CD14-positive monocyte (primary cell): ENCODE measurements around the gene CD74. TPM values are rescaled to one million over a fixed set of nuclear protein-coding genes. Genes with fewer than 3 reads are reported as not detected.
"Not testable (repeated sequence)": the region's sequence is repeated elsewhere in the genome, so short reads cannot be mapped to it uniquely, and the experiment has no call there.

Experiments used
- DNase-seq, 3 donors: peaks; one replicate each; pipeline ENCODE4 v3.0.0-alpha.2; 2011 to 2022
- H2AFZ ChIP-seq: 2 replicates; pipeline ENCODE4 v1.6.0; 2012; ENCODE audit warnings: mild to moderate bottlenecking, low read depth, low read length, inconsistent platforms; ENCODE audit not compliant: insufficient read depth, poor library complexity, severe bottlenecking
- H3K27ac ChIP-seq, 2 donors: 1 replicate in 1 of 2; 2 replicates in 1 of 2; pipeline ENCODE4 v1.5.1; 2012 to 2013; ENCODE audit warnings: low read length in 2 of 2, control low read depth in 1 of 2, inconsistent platforms in 1 of 2, low read depth in 1 of 2, mild to moderate bottlenecking in 1 of 2
- H3K27me3 ChIP-seq, 2 donors: one replicate each; pipeline versions ENCODE4 v1.6.0 to v1.6.1; 2011 to 2013; ENCODE audit warnings: low read length in 2 of 2; ENCODE audit not compliant: control insufficient read depth in 2 of 2, insufficient read depth in 2 of 2
- H3K36me3 ChIP-seq, 2 donors: replicated peaks in 1 of 2; 1 replicate in 1 of 2; 2 replicates in 1 of 2; pipeline versions ENCODE4 v1.5.1 to v1.6.1; 2012 to 2013; ENCODE audit warnings: low read length in 2 of 2, control low read depth in 1 of 2, inconsistent platforms in 1 of 2, mild to moderate bottlenecking in 1 of 2; ENCODE audit not compliant: insufficient read depth in 2 of 2, control insufficient read depth in 1 of 2
- H3K4me1 ChIP-seq, 2 donors: 1 replicate in 1 of 2; 2 replicates in 1 of 2; pipeline versions ENCODE4 v1.5.1 to v1.6.1; 2012 to 2013; ENCODE audit warnings: low read length in 2 of 2, control low read depth in 1 of 2, inconsistent platforms in 1 of 2, mild to moderate bottlenecking in 1 of 2, moderate library complexity in 1 of 2; ENCODE audit not compliant: insufficient read depth in 2 of 2, control insufficient read depth in 1 of 2
- H3K4me2 ChIP-seq: replicated peaks from 2 replicates; pipeline ENCODE3; 2012; ENCODE audit warnings: low read length, moderate library complexity, mild to moderate bottlenecking; ENCODE audit not compliant: poor library complexity, severe bottlenecking; ENCODE audit errors: extremely low read depth
- H3K4me3 ChIP-seq, 3 experiments: fragments of 200-600 bp in 1 of 3; sonication (generic) in 1 of 3; replicated peaks in 1 of 3; 1 replicate in 2 of 3; 2 replicates in 1 of 3; pipeline ENCODE4 v1.5.1; 2011 to 2013; ENCODE audit warnings: low read length in 3 of 3, mild to moderate bottlenecking in 3 of 3, control low read depth in 2 of 3, low read depth in 2 of 3, inconsistent platforms in 1 of 3, moderate library complexity in 1 of 3
- H3K79me2 ChIP-seq: 2 replicates; pipeline ENCODE4 v1.6.0; 2012; ENCODE audit warnings: mild to moderate bottlenecking, control low read depth, inconsistent platforms, low read length, moderate library complexity; ENCODE audit not compliant: insufficient read depth
- H3K9ac ChIP-seq: 2 replicates; pipeline ENCODE4 v1.6.0; 2017; ENCODE audit warnings: low read length, mild to moderate bottlenecking; ENCODE audit not compliant: insufficient read depth, poor library complexity, severe bottlenecking
- H3K9me3 ChIP-seq, 2 donors: replicated peaks in 1 of 2; 1 replicate in 1 of 2; 2 replicates in 1 of 2; pipeline versions ENCODE4 v1.5.1 to v1.6.1; 2012 to 2013; ENCODE audit warnings: low read length in 2 of 2, control low read depth in 1 of 2; ENCODE audit not compliant: control insufficient read depth in 1 of 2, insufficient read depth in 1 of 2
- H4K20me1 ChIP-seq: 2 replicates; pipeline ENCODE4 v1.6.0; 2012; ENCODE audit warnings: mild to moderate bottlenecking, low read length, control low read depth, moderate library complexity; ENCODE audit not compliant: insufficient read depth
- H3K27ac Mint-ChIP-seq, 7 donors: one replicate each; pipeline ENCODE4 v1.8.0; 2020; ENCODE audit warnings: mild to moderate bottlenecking in 7 of 7, mixed read lengths in 7 of 7, moderate library complexity in 6 of 7, inconsistent platforms in 2 of 7
- H3K27me3 Mint-ChIP-seq, 3 donors: one replicate each; pipeline ENCODE4 v1.8.0; 2021 to 2022; ENCODE audit warnings: low read depth in 3 of 3, mild to moderate bottlenecking in 3 of 3, mixed read lengths in 3 of 3, moderate library complexity in 3 of 3, inconsistent platforms in 1 of 3
- H3K36me3 Mint-ChIP-seq, 2 donors: one replicate each; pipeline ENCODE4 v1.8.0; 2020; ENCODE audit warnings: mixed read lengths in 2 of 2, inconsistent platforms in 1 of 2, mild to moderate bottlenecking in 1 of 2
- H3K4me1 Mint-ChIP-seq: one replicate; pipeline ENCODE4 v1.8.0; 2020; ENCODE audit warnings: mild to moderate bottlenecking, mixed read lengths
- H3K4me3 Mint-ChIP-seq, 2 donors: one replicate each; pipeline ENCODE4 v1.8.0; 2020; ENCODE audit warnings: mild to moderate bottlenecking in 2 of 2, mixed read lengths in 2 of 2, moderate library complexity in 1 of 2
- H3K9me3 Mint-ChIP-seq, 7 donors: one replicate each; pipeline ENCODE4 v1.8.0; 2020 to 2022; ENCODE audit warnings: mixed read lengths in 7 of 7, mild to moderate bottlenecking in 6 of 7, moderate library complexity in 6 of 7, inconsistent platforms in 2 of 7
- WGBS: methylation state at CpG from one replicate; pipeline ENCODE4 v1.1.5; 2013; ENCODE audit warnings: missing lambda C conversion rate; ENCODE audit not compliant: insufficient coverage; 5-methylcytosine and 5-hydroxymethylcytosine counted together
- intact Hi-C, 2 donors: fragments of 100-400 bp; cut with micrococcal nuclease; formaldehyde crosslinking; loops; one replicate each; pipeline versions ENCODE4 v1.15.0 to v1.15.1; 2023
- polyA plus RNA-seq, 3 donors: library from polyadenylated mRNA; depleted of rRNA in 1 of 3; unstranded in 2 of 3; stranded (reverse) in 1 of 3; fragments of 300-500 nt in 2 of 3; fragments of >200 nt in 1 of 3; fragmentation: Illumina TruSeq in 2 of 3; gene quantifications; 1 replicate in 2 of 3; 2 replicates in 1 of 3; pipeline ENCODE4 v1.2.3, GENCODE V29; 2012 to 2021
- TF ChIP-seq, protein P1 (sequence below): fragments of 200-600 bp; IDR thresholded peaks from one replicate; pipeline ENCODE4 v1.8.0; 2022; ENCODE audit warnings: antibody characterized with exemption, mild to moderate bottlenecking

The CD74 gene
- polyA plus RNA-seq, 3 donors, result 3,498 to 7,550 (median 4,939) TPM

DNA sequence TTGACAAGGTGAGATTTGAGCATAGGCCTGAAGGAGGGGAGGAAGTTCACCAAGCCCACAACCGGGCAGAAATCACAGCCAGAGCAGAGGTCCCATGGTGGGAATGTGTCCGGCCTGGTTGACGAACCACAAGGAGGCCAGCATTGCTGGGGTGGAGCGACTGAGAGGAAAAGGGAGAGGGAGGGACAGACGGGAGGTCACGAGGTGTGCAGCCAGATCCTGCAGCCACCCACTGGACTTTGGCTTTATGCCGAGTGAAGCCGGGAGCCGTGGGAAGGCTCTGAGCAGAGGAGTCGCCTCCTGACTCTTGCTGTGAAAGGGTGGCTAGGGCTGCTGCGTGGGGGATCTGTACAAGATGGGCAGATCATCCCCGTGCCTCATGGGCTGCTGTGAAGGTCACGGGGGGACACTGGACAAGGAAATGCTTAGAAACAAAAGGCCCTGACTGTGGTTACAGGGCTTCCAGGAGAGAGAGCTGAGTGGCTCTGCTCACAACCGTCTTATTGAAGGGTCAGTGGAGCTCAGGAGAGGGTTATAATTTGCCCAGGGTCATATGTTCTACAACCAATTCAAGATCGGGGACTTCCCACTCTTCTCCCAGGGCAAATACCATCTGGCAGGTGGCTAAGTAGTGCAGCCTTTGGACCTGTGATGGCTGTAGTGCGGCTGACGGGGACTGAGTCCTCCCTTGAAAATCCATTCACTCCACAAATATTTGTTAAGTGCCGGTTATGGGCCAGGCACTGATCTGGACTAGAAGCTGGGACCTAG is 15.6 kb upstream of the CD74 start:
- no peaks in the 10 kb centered on the region for H3K27me3 ChIP-seq
- no peak overlapping the region for H3K27ac ChIP-seq
- no peak overlapping the region for H3K9ac ChIP-seq
- intact Hi-C loops, result no loop called here
- DNase-seq, result no peak
- no peaks in the 10 kb centered on the region for H4K20me1 ChIP-seq
- peaks cover 14% of the 10 kb centered on the region for H3K4me1 Mint-ChIP-seq
- TF ChIP-seq, protein P1, sequence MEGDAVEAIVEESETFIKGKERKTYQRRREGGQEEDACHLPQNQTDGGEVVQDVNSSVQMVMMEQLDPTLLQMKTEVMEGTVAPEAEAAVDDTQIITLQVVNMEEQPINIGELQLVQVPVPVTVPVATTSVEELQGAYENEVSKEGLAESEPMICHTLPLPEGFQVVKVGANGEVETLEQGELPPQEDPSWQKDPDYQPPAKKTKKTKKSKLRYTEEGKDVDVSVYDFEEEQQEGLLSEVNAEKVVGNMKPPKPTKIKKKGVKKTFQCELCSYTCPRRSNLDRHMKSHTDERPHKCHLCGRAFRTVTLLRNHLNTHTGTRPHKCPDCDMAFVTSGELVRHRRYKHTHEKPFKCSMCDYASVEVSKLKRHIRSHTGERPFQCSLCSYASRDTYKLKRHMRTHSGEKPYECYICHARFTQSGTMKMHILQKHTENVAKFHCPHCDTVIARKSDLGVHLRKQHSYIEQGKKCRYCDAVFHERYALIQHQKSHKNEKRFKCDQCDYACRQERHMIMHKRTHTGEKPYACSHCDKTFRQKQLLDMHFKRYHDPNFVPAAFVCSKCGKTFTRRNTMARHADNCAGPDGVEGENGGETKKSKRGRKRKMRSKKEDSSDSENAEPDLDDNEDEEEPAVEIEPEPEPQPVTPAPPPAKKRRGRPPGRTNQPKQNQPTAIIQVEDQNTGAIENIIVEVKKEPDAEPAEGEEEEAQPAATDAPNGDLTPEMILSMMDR, result no peak
- peaks cover 1 to 9% (median 2%) of the 10 kb centered on the region in 3 donors for H3K27me3 Mint-ChIP-seq
- no peaks in the 10 kb centered on the region for H3K79me2 ChIP-seq
- no peak overlapping the region for H3K4me3 ChIP-seq
- peaks cover 8 to 9% of the 10 kb centered on the region in 2 donors for H3K4me1 ChIP-seq
- H2AFZ ChIP-seq, result no peak overlapping the region
- H3K4me2 ChIP-seq, result no peak overlapping the region
- H3K9me3 ChIP-seq, result no peaks in the 10 kb centered on the region
- H3K4me3 Mint-ChIP-seq, result no peak overlapping the region
- peak overlapping the region in 4 of 7 donors; percentile 16 to 71 (median 42) for H3K27ac Mint-ChIP-seq
- H3K9me3 Mint-ChIP-seq, result no peaks in the 10 kb centered on the region
- no peaks in the 10 kb centered on the region for H3K36me3 ChIP-seq
- WGBS, result 93% methylated on average over 13 of the region's 18 CpGs
- H3K36me3 Mint-ChIP-seq, result no peaks in the 10 kb centered on the region

DNA sequence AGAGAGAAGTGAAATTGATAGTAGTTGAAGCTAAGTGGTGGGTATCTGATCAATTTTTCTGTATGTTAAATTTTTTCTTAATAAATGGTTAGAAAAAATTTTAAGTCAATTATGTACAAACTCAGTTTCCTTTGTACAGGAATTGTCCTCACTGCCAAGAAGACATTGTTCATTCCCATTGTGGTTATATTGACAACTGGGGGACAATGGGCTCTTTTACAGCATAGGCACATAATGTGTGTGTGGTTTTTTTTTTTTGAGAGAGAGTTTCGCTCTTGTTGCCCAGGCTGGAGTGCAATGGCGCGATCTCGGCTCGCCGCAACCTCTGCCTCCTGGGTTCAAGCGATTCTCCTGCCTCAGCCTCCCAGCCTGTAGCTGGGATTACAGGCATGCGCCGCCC is 13.5 kb upstream of the CD74 start:
- H3K27ac ChIP-seq, DNase-seq, H3K9ac ChIP-seq, H2AFZ ChIP-seq, H3K79me2 ChIP-seq, H3K4me3 ChIP-seq, H3K36me3 Mint-ChIP-seq, H3K27me3 ChIP-seq, H4K20me1 ChIP-seq, H3K4me3 Mint-ChIP-seq, H3K9me3 ChIP-seq, H3K27ac Mint-ChIP-seq, H3K36me3 ChIP-seq, intact Hi-C loops, H3K4me2 ChIP-seq, H3K9me3 Mint-ChIP-seq, H3K27me3 Mint-ChIP-seq: not testable (repeated sequence)
- peaks cover 10 to 13% of the 10 kb centered on the region in 2 donors for H3K4me1 ChIP-seq
- 100% methylated on average over 3 of the region's 9 CpGs for WGBS
- peaks cover 15% of the 10 kb centered on the region for H3K4me1 Mint-ChIP-seq
